HG02588 (cell line): ENCODE data around the gene SCN4A.
"Not testable (repeated sequence)": the region's sequence is repeated elsewhere in the genome, so short reads cannot be mapped to it uniquely, and the experiment has no call there.

ENCODE experiments used
- ATAC-seq: cut with Tn5 transposase; IDR thresholded peaks from one replicate; pipeline ENCODE4 v1.9.1; 2021; ENCODE audit warnings: mild to moderate bottlenecking, moderate library complexity; ENCODE audit not compliant: unreplicated experiment

Gene SCN4A

DNA sequence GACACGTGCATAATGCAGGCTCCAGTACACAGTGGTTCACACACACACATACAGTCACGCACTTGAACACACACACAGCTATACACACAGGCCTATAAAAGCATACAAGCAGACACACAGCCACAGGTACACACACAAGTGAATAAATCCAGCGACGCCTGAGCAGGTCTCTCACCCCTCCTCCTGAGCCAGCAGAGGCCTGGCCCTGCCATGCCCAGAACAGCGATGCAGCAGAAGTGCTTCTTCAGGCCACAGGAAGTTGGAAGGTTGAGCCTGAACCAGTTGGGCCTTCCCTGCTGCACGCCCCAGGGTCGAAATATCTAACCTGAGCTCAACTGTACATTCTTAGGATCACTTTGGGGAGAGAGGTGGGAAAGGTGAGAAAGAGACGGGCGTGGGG is 33.3 kb downstream of the SCN4A start:
- no peak for ATAC-seq

- no peak for ATAC-seq
Observed at GRCh38 chr17:63937920-63938319, 34.8 kb downstream of the SCN4A start.

DNA sequence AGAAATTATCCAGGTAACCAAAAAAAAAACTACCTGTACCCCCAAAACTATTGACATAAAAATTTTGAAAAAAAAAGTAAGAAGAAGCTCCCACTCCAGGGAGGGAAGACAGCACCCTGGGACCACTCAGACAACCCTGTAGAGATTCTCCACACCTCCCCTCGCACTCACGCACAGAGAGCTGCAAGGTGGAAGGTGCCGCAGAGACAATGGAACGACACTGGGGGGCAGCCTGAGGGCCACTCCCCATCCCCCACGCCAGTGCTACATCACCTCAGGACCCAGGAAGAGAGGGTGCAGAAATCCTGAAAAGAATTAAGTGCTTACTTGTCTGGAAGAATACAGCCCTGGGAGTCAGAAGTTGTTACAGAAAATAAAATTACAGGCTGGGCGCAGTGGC is 35.4 kb downstream of the SCN4A start:
- ATAC-seq = no peak

DNA sequence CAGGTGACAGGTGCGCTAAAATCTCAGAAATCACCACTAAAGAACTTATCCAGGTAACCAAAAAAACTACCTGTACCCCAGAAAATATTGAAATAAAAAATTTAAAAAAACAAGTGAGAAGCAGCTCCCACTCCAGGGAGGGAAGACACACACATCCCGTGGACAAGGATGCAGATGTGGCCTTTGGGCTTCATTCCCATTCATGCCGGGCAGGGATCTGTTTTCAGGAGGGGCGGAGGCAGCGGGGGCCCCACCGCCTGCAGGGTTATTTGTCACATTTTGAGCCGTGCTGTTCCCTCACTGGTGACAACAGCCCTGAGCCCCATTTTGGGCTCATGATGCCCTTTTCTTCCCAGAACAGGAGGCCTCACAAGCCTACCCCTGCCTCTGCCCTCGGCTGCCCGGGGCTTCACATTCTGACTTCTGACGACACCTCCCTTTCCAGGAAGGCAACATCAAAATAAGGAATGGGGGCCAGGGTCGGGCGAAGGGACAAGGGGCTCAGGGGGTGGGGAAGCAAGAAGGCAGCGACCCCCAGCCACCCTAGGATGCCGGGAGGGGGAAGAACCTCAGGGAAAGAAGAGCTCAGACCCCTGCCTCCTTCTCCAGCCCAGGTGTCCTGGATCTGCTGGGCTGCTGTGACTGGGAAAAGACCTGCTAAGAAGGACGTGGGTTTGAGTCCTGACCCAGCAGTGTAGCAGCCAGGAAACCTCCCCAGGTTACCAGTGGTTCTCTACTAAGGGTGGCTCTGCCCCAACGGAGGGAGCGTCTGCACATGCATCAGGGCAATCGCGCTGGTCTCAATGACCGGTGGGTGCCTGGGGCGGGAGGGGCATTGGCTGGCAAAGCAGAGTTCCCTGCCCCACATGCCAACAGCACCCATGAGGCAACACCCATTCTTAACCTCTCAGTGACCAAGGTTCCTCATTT is 38.3 kb downstream of the SCN4A start:
- no peak for ATAC-seq

GRCh38 chr17:63933598-63933997 is 39.1 kb downstream of the SCN4A start:
- no peak for ATAC-seq

DNA sequence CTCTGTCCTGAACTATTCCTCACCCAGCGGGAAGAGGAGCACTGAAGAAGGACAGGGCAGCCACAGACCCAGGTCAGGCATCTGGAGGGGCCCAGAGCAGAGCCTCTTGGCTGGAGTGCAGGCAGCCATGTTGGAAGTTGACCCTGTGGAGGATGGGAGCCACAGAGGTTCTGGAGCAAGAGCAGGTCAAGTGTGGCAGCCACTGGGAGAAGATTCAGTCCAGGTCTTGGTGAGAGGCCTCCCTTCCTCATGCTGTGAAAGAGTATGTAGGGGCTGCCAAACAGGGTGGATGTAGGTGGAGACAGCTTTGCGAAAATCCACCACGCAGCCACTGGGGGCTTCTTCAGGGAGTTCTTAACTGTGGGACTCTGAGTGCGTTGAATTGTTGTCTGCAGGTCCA is 40.0 kb downstream of the SCN4A start:
- no peak for ATAC-seq

- peak; percentile 74 for ATAC-seq
Observed at GRCh38 chr17:63931981-63932561, 40.6 kb downstream of the SCN4A start, which contains the start of gene CD79B. Gene CD79B, minus strand, starts transcription at chr17:63932331. Its CDS starts 70 bp downstream, at chr17:63932261.

DNA sequence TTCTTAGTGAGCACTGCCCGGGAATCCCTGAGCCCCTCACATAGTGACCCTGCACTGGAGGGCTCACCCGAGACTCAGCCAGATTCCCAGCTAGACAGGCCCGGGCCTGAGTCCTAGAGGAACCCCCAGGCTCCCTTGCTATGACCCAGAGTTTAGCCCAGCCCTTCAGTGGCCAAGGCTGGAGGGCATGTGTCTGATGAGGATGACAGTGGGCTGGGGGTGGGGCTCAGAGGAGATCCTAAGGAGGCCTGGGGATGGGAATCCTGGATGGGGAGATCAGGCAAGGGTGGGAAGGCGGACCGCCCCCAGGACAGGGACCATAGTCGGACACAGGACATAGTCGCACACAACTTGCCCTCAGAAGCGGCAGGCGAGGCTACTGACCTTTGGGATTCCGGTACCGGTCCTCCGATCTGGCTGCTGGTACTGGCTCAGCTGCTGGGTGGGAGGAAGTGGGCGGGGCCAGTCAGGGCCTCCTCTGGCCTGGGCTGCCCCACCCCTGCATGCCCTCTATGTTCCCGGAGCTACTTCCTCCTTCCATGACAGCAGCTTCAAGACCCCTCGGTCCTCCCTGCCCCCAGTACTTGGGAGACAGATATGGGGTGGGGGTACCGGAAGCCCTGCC is 41.7 kb downstream of the SCN4A start:
- peak; percentile 40 for ATAC-seq

DNA sequence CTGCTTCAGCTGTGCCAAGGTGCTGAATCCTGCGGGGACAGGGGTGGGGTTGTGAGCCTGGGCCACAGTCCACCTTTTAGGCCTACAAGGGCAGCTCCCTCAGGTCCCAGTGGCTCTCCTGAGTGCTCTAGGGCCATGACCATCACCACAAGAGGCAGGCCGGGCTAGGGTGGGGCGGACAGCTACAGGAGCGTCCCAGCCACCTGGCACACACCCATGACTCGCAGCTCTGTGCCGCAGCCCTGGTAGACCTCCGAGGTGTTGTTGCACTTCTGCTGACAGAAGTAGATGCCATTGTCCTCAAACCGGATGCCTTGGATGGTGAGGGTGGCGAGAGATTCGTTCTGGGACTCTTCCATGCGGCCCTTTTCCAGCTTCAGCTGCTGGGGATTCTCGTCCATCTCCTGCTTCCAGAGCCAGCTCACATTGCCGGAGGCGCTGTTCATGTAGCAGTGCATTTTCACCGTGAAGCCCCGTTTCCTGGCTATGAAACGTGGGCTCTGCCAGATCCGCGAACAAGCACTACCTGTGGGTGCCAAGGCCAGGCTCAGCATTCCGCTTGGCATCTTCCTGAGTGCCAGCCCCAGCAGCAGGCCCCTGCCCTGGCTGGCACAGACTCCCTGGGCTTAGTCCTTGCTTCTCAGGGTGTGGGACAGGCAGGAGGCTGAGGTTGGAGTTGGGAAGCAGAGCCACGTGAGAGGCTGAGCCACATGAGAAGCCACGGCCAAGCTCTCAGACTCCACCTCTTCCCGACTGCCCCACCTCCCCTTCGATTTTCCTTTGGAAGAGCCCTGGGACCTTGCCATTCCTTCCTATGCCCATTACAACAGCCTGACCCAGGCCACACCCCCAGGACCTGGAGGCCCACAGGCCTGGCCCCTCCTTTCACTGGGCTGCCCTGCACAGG is 42.6 kb downstream of the SCN4A start:
- ATAC-seq = no peak

DNA sequence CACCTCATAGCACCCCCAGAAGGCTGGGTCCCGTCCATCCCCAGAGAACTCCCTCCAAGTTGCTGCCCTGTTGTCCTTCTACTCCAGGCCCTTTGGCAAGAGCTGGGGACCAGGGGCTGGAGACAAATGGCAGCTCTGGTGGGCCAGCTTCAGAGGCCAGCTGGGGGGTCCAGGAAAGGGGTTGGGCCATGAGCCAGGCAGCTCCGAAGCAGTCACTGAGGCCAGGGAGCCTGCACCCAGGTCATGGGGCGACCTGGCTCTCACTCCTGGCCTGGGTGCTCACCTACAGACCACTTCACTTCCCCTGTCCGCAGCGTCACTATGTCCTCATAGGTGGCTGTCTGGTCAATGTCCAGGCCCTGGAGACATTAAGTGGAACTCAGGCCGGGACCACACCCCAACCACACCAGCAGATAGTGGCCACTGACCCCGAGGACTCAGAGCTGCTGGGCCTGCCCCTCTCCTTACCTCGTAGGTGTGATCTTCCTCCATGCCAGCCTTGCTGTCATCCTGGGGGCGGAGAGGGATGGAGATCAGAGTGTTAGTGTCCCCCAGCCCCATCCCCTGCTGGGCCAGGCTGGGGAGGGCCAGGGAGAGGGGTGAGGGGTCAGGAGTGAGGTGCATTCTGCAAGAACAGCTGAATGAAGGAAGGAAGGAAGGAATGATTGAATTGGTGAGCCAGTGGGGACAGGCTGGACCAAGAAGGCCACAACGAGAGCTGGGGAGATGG is 43.6 kb downstream of the SCN4A start:
- no peak for ATAC-seq

DNA sequence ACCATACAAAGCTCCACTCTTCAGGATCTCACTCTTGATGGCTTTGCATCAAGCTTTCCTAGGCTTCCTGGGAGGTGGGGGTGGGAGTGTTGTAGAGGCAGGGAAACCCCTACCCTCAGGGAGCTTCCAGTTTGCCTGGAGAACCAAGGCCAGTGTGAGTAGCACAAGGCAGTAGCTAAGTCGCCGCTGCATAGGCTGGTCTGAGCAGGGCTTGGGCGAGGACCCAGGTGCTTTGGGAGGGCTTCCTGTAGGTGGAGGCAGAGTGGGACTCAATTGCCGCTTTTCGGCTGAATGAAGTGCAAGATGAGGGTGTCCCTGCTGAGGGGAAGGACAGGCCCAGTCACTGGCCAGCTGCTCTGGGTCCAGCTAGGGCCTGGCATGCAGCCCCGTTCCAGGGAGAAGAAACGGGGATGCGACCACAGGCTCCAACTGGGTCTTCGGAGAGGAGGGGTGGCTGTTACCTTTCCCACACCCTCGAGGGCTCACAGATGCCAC is 44.5 kb downstream of the SCN4A start:
- ATAC-seq = no peak

- no peak for ATAC-seq
Observed at GRCh38 chr17:63927464-63928171, 45.1 kb downstream of the SCN4A start.

GRCh38 chr17:63926164-63926563 is 46.6 kb downstream of the SCN4A start:
- ATAC-seq = no peak

- ATAC-seq = no peak
Observed at GRCh38 chr17:63925615-63926014, 47.1 kb downstream of the SCN4A start.

DNA sequence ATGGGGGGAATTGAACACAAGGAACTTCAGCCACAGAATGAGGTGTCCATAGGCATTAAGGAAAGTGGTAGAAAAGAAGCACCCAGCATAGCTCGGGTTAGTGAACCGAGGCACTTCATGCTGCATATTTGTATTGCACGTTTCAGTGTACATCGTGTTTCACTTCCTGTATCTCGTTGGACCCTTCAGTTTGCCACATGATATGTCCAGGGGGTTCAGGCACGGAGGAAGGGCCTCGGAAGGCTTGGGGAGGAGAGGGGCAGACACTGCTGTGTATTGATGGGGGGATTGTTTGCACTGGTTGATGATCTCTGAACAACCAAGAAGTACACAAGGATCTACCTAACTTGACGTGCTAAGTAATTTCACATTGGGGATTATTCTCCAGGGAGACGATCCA is 50.3 kb downstream of the SCN4A start:
- not testable (repeated sequence) for ATAC-seq

GRCh38 chr17:63920779-63921178 is 51.9 kb downstream of the SCN4A start:
- ATAC-seq = not testable (repeated sequence)

DNA sequence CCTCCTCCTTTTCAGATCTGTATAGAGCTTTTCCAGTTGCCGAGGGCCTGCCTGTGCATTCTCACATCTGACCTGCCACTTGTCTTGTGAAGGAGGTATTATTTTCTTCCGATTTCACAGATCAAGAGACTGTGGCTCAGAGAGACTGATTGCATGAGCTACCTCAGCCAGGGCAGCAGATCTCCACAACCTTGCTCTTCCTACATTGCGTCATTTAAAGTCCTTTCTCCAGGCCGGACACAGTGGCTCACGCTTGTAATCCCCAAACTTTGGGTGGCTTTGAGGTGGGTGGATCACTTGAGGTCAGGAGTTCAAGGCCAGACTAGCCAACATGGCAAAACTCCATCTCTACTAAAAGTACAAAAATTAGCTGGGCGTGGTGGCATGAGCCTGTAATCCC is 52.7 kb downstream of the SCN4A start:
- not testable (repeated sequence) for ATAC-seq

DNA sequence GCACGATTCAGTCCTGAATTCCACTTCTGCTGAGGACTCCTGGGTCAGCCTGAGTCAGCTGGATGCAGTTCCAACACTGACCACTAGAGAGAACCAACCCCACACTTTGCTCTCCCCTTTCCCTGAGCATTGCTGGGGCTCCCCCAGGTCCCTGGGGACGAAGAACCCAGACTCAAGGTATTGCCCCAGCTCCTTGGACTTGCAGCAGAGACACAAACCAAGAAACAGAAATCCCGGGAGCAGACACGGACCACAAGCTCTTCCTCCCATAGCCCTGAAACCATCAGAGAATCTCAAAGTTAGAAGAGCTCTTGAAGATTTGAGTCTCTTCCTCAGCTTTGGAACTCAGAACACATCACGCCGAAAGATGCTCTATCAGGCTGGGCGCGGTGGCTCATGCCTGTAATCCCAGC is 53.4 kb downstream of the SCN4A start:
- peak; percentile 62 for ATAC-seq

DNA sequence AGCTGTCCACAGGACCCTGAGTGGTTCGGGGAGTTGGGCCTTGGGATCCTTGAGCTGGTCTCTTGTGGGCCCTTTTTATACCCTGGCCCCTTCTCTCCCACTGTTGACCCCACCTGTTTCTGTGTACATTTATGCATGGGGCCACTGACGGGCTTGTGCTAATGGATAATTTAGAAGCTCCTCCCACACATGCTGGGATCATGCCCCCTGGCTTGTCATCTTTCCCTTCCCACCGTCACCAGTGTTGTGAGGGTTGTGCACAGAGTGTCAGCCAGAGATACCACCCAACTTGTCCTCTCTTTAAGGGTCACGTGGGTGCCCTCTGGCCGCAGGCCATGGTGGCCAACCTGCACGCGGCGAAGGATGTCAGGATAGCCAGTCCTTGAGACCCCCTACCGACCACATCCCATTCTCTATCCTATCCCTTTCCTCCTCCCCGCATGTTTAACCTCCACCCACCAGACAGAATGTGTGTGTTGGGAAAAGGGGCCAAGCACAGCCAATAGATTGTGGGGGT is 53.9 kb downstream of the SCN4A start, which contains the start of gene GH1:
Gene GH1, minus strand, starts transcription at position 51 of the 517 bp plus-strand sequence. CDS start 63 bp downstream, outside the sequence.
- ATAC-seq = not testable (repeated sequence)
